Astrocyte of the cerebellum (primary cell): Measurements from ENCODE around the gene JMY.

Source experiments
- DNase-seq: peaks from one replicate; pipeline ENCODE4 v3.0.0-alpha.2; 2011; ENCODE audit warnings: low read depth
- H3K4me3 ChIP-seq: 2 replicates; pipeline ENCODE4 v1.5.1; 2011; ENCODE audit warnings: mild to moderate bottlenecking, low read depth, low read length, moderate library complexity
- CTCF ChIP-seq: IDR thresholded peaks from 2 replicates; pipeline ENCODE4 v1.5.1; 2012; ENCODE audit warnings: low read length, low read depth, moderate library complexity, mild to moderate bottlenecking; ENCODE audit errors: missing control alignments
- in situ Hi-C: cut with HindIII; loops from 2 replicates; pipeline ENCODE4 v1.10.0; 2017; ENCODE audit warnings: low sequenced_read_pairs

JMY gene

GRCh38 chr5:79259810-79260209, 23.9 kb downstream of the JMY start:
- in situ Hi-C loops, result no loop called here
- no peak for TF ChIP-seq CTCF

GRCh38 chr5:79261897-79262296, 26.0 kb downstream of the JMY start:
- no peak for DNase-seq
- no peak overlapping the region for H3K4me3 ChIP-seq
- in situ Hi-C loops, result no loop called here
- no peak for TF ChIP-seq CTCF

More at GRCh38 chr5:79259810-79260209, 23.9 kb downstream of the JMY start:
- no peak for DNase-seq
- no peak overlapping the region for H3K4me3 ChIP-seq

- in situ Hi-C loops, result no loop called here
- H3K4me3 ChIP-seq, result no peak overlapping the region
- no peak for DNase-seq
- no peak for TF ChIP-seq CTCF
Measured at GRCh38 chr5:79263290-79263689, 27.4 kb downstream of the JMY start.

GRCh38 chr5:79267180-79267579, 31.2 kb downstream of the JMY start:
- in situ Hi-C loops, result no loop called here
- no peak overlapping the region for H3K4me3 ChIP-seq
- DNase-seq, result no peak
- TF ChIP-seq CTCF, result no peak

GRCh38 chr5:79269733-79270166, 33.8 kb downstream of the JMY start:
- in situ Hi-C loops, result no loop called here
- no peak overlapping the region for H3K4me3 ChIP-seq
- no peak for DNase-seq
- no peak for TF ChIP-seq CTCF

- TF ChIP-seq CTCF, result no peak
- no peak overlapping the region for H3K4me3 ChIP-seq
- in situ Hi-C loops, result no loop called here
- DNase-seq, result no peak
Measured at GRCh38 chr5:79273341-79273740, 37.4 kb downstream of the JMY start.

- TF ChIP-seq CTCF, result no peak
- no peak overlapping the region for H3K4me3 ChIP-seq
- in situ Hi-C loops, result no loop called here
- DNase-seq, result no peak
Measured at GRCh38 chr5:79284846-79285245, 48.9 kb downstream of the JMY start.
